Measurements from ENCODE around the gene RGS3. TPM values are rescaled to one million over a fixed set of nuclear protein-coding genes. Genes with fewer than 3 reads are reported as not detected.
A peak's percentile ranks its signal among the peaks of the same experiment; 100 is the strongest.

RGS3 gene
- total RNA-seq, 1 experiment from 2014 or later: 16.6 TPM

GRCh38 chr9:113463418-113464285, at the start of gene RGS3 (continued):
- peak; percentile 4; the same call in 1 of the 2 replicates for TF ChIP-seq USF1 (CRISPR knock-in tag; IDR thresholded peaks at IDR 0.05)
- no peak for TF ChIP-seq TEAD4 (CRISPR knock-in tag; IDR thresholded peaks at IDR 0.05)
- TF ChIP-seq ATF6 (CRISPR knock-in tag; IDR thresholded peaks at IDR 0.05): no peak
- TF ChIP-seq SMAD4 (CRISPR knock-in tag; IDR thresholded peaks at IDR 0.05): no peak
- no peak for TF ChIP-seq CTCF (IDR thresholded peaks at IDR 0.05)
- no peak for TF ChIP-seq ATF3 (CRISPR knock-in tag; conservative IDR thresholded peaks at IDR 0.05)
- no peak for TF ChIP-seq ZBTB21 (CRISPR knock-in tag; IDR thresholded peaks at IDR 0.05; ENCODE audit: borderline replicate concordance)
- TF ChIP-seq SMAD3 (CRISPR knock-in tag; IDR thresholded peaks at IDR 0.05; ENCODE audit: borderline replicate concordance): peak; percentile 67; the same call in 1 of the 2 replicates
- TF ChIP-seq ZNF423 (CRISPR knock-in tag; IDR thresholded peaks at IDR 0.05): peak; percentile 66
- no peak for TF ChIP-seq RORB (CRISPR knock-in tag; IDR thresholded peaks at IDR 0.05)
- TF ChIP-seq ZNF317 (CRISPR knock-in tag; IDR thresholded peaks at IDR 0.05; ENCODE audit: borderline replicate concordance, low read depth): no peak
- TF ChIP-seq ZNF425 (CRISPR knock-in tag; conservative IDR thresholded peaks at IDR 0.05): no peak
- TF ChIP-seq STAT6 (CRISPR knock-in tag; conservative IDR thresholded peaks at IDR 0.05; ENCODE audit: low read depth): no peak
- no peak for TF ChIP-seq ZNF281 (CRISPR knock-in tag; IDR thresholded peaks at IDR 0.05)
- no peak for TF ChIP-seq ZNF219 (CRISPR knock-in tag; IDR thresholded peaks at IDR 0.05; ENCODE audit: borderline replicate concordance)
- TF ChIP-seq ZNF232 (CRISPR knock-in tag; IDR thresholded peaks at IDR 0.05): no peak; the same call in 1 of the 2 replicates
- no peak for TF ChIP-seq ZNF263 (CRISPR knock-in tag; IDR thresholded peaks at IDR 0.05; ENCODE audit: low read depth)
- no peak for TF ChIP-seq NR3C1 (CRISPR knock-in tag; conservative IDR thresholded peaks at IDR 0.05; ENCODE audit: low read depth)
- TF ChIP-seq ELF4 (CRISPR knock-in tag; IDR thresholded peaks at IDR 0.05; ENCODE audit: low read depth): no peak
- no peak; the same call in 1 of the 2 replicates for TF ChIP-seq ETV6 (CRISPR knock-in tag; IDR thresholded peaks at IDR 0.05)
- TF ChIP-seq ERG (CRISPR knock-in tag; IDR thresholded peaks at IDR 0.05): no peak
- TF ChIP-seq E2F5 (CRISPR knock-in tag; IDR thresholded peaks at IDR 0.05): peak; percentile 78
- TF ChIP-seq CBFB (CRISPR knock-in tag; IDR thresholded peaks at IDR 0.05; ENCODE audit: low read depth): no peak
